Mesodermal cell (in vitro differentiated cells): ENCODE results near the gene CHD9.
"Not testable (repeated sequence)": the region's sequence is repeated elsewhere in the genome, so short reads cannot be mapped to it uniquely, and the experiment has no call there.

Experiments used
- H3K27ac ChIP-seq: 2 replicates; pipeline ENCODE4 v1.7.0; 2013; ENCODE audit warnings: mild to moderate bottlenecking, low read depth, low read length, moderate library complexity; ENCODE audit not compliant: severe bottlenecking
- H3K36me3 ChIP-seq: 2 replicates; pipeline ENCODE4 v1.7.1; 2013; ENCODE audit warnings: mild to moderate bottlenecking, low read length, moderate library complexity; ENCODE audit not compliant: control insufficient read depth, insufficient read depth
- H3K4me1 ChIP-seq: one replicate; pipeline ENCODE4 v1.7.1; 2013; ENCODE audit warnings: mild to moderate bottlenecking, low read length; ENCODE audit not compliant: insufficient read depth, control insufficient read depth, poor library complexity, severe bottlenecking
- H3K4me3 ChIP-seq: 2 replicates; pipeline ENCODE4 v1.7.0; 2013; ENCODE audit warnings: low read length, control low read depth, mild to moderate bottlenecking; ENCODE audit not compliant: insufficient read depth, poor library complexity, severe bottlenecking; ENCODE audit errors: extremely low read depth
- H3K9me3 ChIP-seq: 2 replicates; pipeline ENCODE4 v1.7.1; 2013; ENCODE audit warnings: mild to moderate bottlenecking, low read length, moderate library complexity; ENCODE audit not compliant: control insufficient read depth
- WGBS, 2 experiments: methylation state at CpG; one replicate each; pipeline ENCODE4 v1.1.5; 2013; ENCODE audit warnings: missing lambda C conversion rate in 2 of 2; ENCODE audit not compliant: insufficient coverage in 2 of 2; 5-methylcytosine and 5-hydroxymethylcytosine counted together

The CHD9 gene

GRCh38 chr16:53330991-53331390 is 276.2 kb downstream of the CHD9 start:
- H3K9me3 ChIP-seq, H3K27ac ChIP-seq, H3K4me3 ChIP-seq, H3K36me3 ChIP-seq, H3K4me1 ChIP-seq: not testable (repeated sequence)
- WGBS, 2 experiments, result 100% methylated on average over 1 of the region's 3 CpGs; no CpG with 5 or more reads in 1 of the 2 experiments

- no peak overlapping the region for H3K27ac ChIP-seq
- H3K36me3 ChIP-seq, result no peaks in the 10 kb centered on the region
- H3K9me3 ChIP-seq, result no peaks in the 10 kb centered on the region
- no peaks in the 10 kb centered on the region for H3K4me1 ChIP-seq
- H3K4me3 ChIP-seq, result no peak overlapping the region
- WGBS, 2 experiments, result 80% methylated on average over 2 of the region's 4 CpGs; no CpG with 5 or more reads in 1 of the 2 experiments
Observed at GRCh38 chr16:53334581-53334980, 279.8 kb downstream of the CHD9 start.

GRCh38 chr16:53337294-53337693 is 282.5 kb downstream of the CHD9 start:
- Histone ChIP-seq H3K4me1 (no peaks in the 10 kb centered on the region), H3K9me3 (no peaks in the 10 kb centered on the region), H3K4me3 (no peak overlapping the region), H3K27ac (no peak overlapping the region), H3K36me3 (no peaks in the 10 kb centered on the region)

- WGBS, 2 experiments, result 100% methylated on average over 1 of the region's 6 CpGs; no CpG with 5 or more reads in 1 of the 2 experiments
Observed at GRCh38 chr16:53341792-53342191, 287.0 kb downstream of the CHD9 start.

GRCh38 chr16:53355064-53355463 is 300.3 kb downstream of the CHD9 start:
- no peak overlapping the region for H3K27ac ChIP-seq
- no peaks in the 10 kb centered on the region for H3K36me3 ChIP-seq
- H3K9me3 ChIP-seq, result no peaks in the 10 kb centered on the region
- H3K4me3 ChIP-seq, result no peak overlapping the region
- WGBS, 2 experiments, result 90 to 93% methylated on average over 3 to 8 of the region's 11 CpGs
- no peaks in the 10 kb centered on the region for H3K4me1 ChIP-seq

More at GRCh38 chr16:53341792-53342191, 287.0 kb downstream of the CHD9 start:
- no peaks in the 10 kb centered on the region for H3K4me1 ChIP-seq
- no peaks in the 10 kb centered on the region for H3K36me3 ChIP-seq
- H3K27ac ChIP-seq, result no peak overlapping the region
- H3K9me3 ChIP-seq, result no peaks in the 10 kb centered on the region
- no peak overlapping the region for H3K4me3 ChIP-seq

GRCh38 chr16:53356478-53357207 is 301.9 kb downstream of the CHD9 start:
- 52 to 76% methylated on average over 2 to 3 of the region's 4 CpGs for WGBS, 2 experiments
- no peak overlapping the region for H3K4me3 ChIP-seq
- H3K36me3 ChIP-seq, result no peaks in the 10 kb centered on the region
- H3K27ac ChIP-seq, result no peak overlapping the region
- H3K9me3 ChIP-seq, result no peaks in the 10 kb centered on the region
- no peaks in the 10 kb centered on the region for H3K4me1 ChIP-seq

- 74 to 78% methylated on average over 4 to 5 of the region's 5 CpGs for WGBS, 2 experiments
Observed at GRCh38 chr16:53357208-53357586, 302.4 kb downstream of the CHD9 start.

GRCh38 chr16:53357955-53358354 is 303.2 kb downstream of the CHD9 start:
- Histone ChIP-seq H3K9me3 (no peaks in the 10 kb centered on the region), H3K36me3 (no peaks in the 10 kb centered on the region), H3K4me3 (no peak overlapping the region), H3K27ac (no peak overlapping the region), H3K4me1 (no peaks in the 10 kb centered on the region)
- 88 to 100% methylated on average over 2 to 4 of the region's 4 CpGs for WGBS, 2 experiments

More at GRCh38 chr16:53357208-53357586, 302.4 kb downstream of the CHD9 start:
- Histone ChIP-seq H3K36me3 (no peaks in the 10 kb centered on the region), H3K4me3 (no peak overlapping the region), H3K4me1 (no peaks in the 10 kb centered on the region), H3K9me3 (no peaks in the 10 kb centered on the region), H3K27ac (no peak overlapping the region)

- no peaks in the 10 kb centered on the region for H3K4me1 ChIP-seq
- no peaks in the 10 kb centered on the region for H3K36me3 ChIP-seq
- H3K27ac ChIP-seq, result no peak overlapping the region
- no peaks in the 10 kb centered on the region for H3K9me3 ChIP-seq
- WGBS, 2 experiments, result 85 to 88% methylated on average over 4 to 7 of the region's 9 CpGs
- H3K4me3 ChIP-seq, result no peak overlapping the region
Observed at GRCh38 chr16:53358884-53359283, 304.1 kb downstream of the CHD9 start.

GRCh38 chr16:53369921-53370320 is 315.1 kb downstream of the CHD9 start:
- WGBS, 2 experiments, result no CpG with 5 or more reads among the region's 1 CpG

GRCh38 chr16:53370827-53371226 is 316.0 kb downstream of the CHD9 start:
- Histone ChIP-seq H3K9me3 (no peaks in the 10 kb centered on the region), H3K4me3 (no peak overlapping the region), H3K27ac (no peak overlapping the region), H3K4me1 (no peaks in the 10 kb centered on the region), H3K36me3 (no peaks in the 10 kb centered on the region)

More at GRCh38 chr16:53369921-53370320, 315.1 kb downstream of the CHD9 start:
- Histone ChIP-seq H3K36me3 (no peaks in the 10 kb centered on the region), H3K27ac (no peak overlapping the region), H3K4me3 (no peak overlapping the region), H3K4me1 (no peaks in the 10 kb centered on the region), H3K9me3 (no peaks in the 10 kb centered on the region)
